HG03342 (cell line): ENCODE data around the gene EDNRB.

Source experiments
- ATAC-seq: cut with Tn5 transposase; IDR thresholded peaks from one replicate; pipeline ENCODE4 v1.9.1; 2021; ENCODE audit warnings: mild to moderate bottlenecking, moderate library complexity; ENCODE audit not compliant: unreplicated experiment

EDNRB gene

DNA sequence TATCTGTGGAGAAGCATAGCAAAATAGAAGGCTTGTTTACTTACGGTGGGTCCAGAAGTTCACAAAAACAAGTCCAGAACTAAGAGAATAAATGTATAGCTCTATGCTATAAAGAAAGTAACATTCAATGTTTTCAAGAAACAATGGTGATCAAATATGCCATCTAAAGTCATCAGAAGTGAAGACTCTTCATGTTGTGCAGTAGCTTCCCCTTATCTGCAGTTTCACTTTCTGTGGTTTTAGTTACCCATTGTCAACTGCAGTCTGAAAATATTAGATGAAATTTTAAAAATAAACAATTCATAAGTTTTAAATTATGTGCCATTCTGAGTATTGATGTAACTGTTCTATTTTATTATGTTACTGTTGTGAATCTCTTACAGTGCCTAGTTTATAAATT lies 72.5 kb downstream of the EDNRB start:
- peak; percentile 83 for ATAC-seq
